Left renal cortex interstitium (tissue), 4 donors: Measurements from ENCODE around the gene CLTA. TPM values are rescaled to one million over a fixed set of nuclear protein-coding genes. Genes with fewer than 3 reads are reported as not detected.
"Not testable (repeated sequence)": the region's sequence is repeated elsewhere in the genome, so short reads cannot be mapped to it uniquely, and the experiment has no call there.

Source experiments
- DNase-seq, 4 donors: peaks; one replicate each; pipeline ENCODE4 v3.0.0-alpha.2; 2013; ENCODE audit warnings: low read depth in 4 of 4, low spot score in 2 of 4, missing footprints in 1 of 4
- polyA plus RNA-seq, 4 donors: library from polyadenylated mRNA; unstranded; fragments of 120-200 nt; gene quantifications; one replicate each; pipeline ENCODE4 v1.2.1, GENCODE V29; 2013; ENCODE audit not compliant: insufficient read length in 4 of 4

Gene CLTA
- polyA plus RNA-seq, 4 donors: 262 to 324 (median 284) TPM

GRCh38 chr9:36221667-36222066 is 30.9 kb downstream of the CLTA start:
- no peak for DNase-seq

- no peak for DNase-seq
Observed at GRCh38 chr9:36222449-36222848, 31.7 kb downstream of the CLTA start.

- DNase-seq: no peak
Observed at GRCh38 chr9:36237230-36237629, 46.5 kb downstream of the CLTA start.

- not testable (repeated sequence) for DNase-seq
Observed at GRCh38 chr9:36239205-36239604, 48.5 kb downstream of the CLTA start.

GRCh38 chr9:36239675-36240074 is 49.0 kb downstream of the CLTA start:
- not testable (repeated sequence) for DNase-seq

GRCh38 chr9:36245906-36246305 is 55.2 kb downstream of the CLTA start:
- no peak for DNase-seq

GRCh38 chr9:36247356-36247755 is 56.6 kb downstream of the CLTA start:
- no peak for DNase-seq

- DNase-seq: peak in 1 of 4 donors; percentile 10
Observed at GRCh38 chr9:36248061-36248460, 57.3 kb downstream of the CLTA start.

GRCh38 chr9:36249189-36249588 is 58.5 kb downstream of the CLTA start:
- no peak for DNase-seq

GRCh38 chr9:36250079-36250478 is 59.4 kb downstream of the CLTA start:
- DNase-seq: no peak

- DNase-seq: no peak
Observed at GRCh38 chr9:36251428-36251827, 60.7 kb downstream of the CLTA start.

GRCh38 chr9:36258208-36258995 is 67.7 kb downstream of the CLTA start, which contains the start of gene GNE:
GNE (minus strand) TSS chr9:36258448; CDS start chr9:36249355, 9,093 bp downstream.
- DNase-seq: peak; percentile 82 to 94 (median 90)

- DNase-seq: no peak
Observed at GRCh38 chr9:36258996-36259533, 68.3 kb downstream of the CLTA start.

Other genes starting within 250 kb of the CLTA start
- not detected for gene OR2S2, start 232.8 kb upstream of the CLTA start, polyA plus RNA-seq
- 10 to 100 TPM; 27.5 to 30.9 (median 29.2) TPM for gene RECK, start 154.0 kb upstream of the CLTA start, polyA plus RNA-seq
- gene GLIPR2, start 54.2 kb upstream of the CLTA start, polyA plus RNA-seq: 10 to 100 TPM; 37.7 to 44.7 (median 38.9) TPM
- under 1 TPM; 0.27 to 0.61 (median 0.36) TPM for gene CCIN, start 21.5 kb upstream of the CLTA start, polyA plus RNA-seq
- 10 to 100 TPM; 16.8 to 21.7 (median 19.4) TPM for gene GNE, start 67.5 kb downstream of the CLTA start, polyA plus RNA-seq
- 10 to 100 TPM; 42.2 to 50.4 (median 46.9) TPM for gene RNF38, start 209.3 kb downstream of the CLTA start, polyA plus RNA-seq